NK-92 (cell line): ENCODE measurements around the gene KRTAP5-9.
"Not testable (repeated sequence)": the region's sequence is repeated elsewhere in the genome, so short reads cannot be mapped to it uniquely, and the experiment has no call there.

ENCODE experiments used
- DNase-seq: peaks from one replicate; lab custom pipeline; 2025; ENCODE audit not compliant: unreplicated experiment; lab: John Stamatoyannopoulos, UW

Gene KRTAP5-9

GRCh38 chr11:71534711-71535608 is 13.3 kb upstream of the KRTAP5-9 start:
- not testable (repeated sequence) for DNase-seq

- no peak for DNase-seq
Observed at GRCh38 chr11:71535825-71536224, 12.4 kb upstream of the KRTAP5-9 start.

GRCh38 chr11:71537537-71537936 is 10.7 kb upstream of the KRTAP5-9 start:
- no peak for DNase-seq

- not testable (repeated sequence) for DNase-seq
Observed at GRCh38 chr11:71537977-71538665, 10.1 kb upstream of the KRTAP5-9 start, which contains the start of gene KRTAP5-8. TSS of gene KRTAP5-8 (plus strand) at chr11:71538025. CDS start at chr11:71538056, 31 bp downstream.

GRCh38 chr11:71538666-71538990 is 9.6 kb upstream of the KRTAP5-9 start:
- no peak for DNase-seq

- DNase-seq, result no peak
Observed at GRCh38 chr11:71539017-71539416, 9.2 kb upstream of the KRTAP5-9 start.

GRCh38 chr11:71539971-71540370 is 8.2 kb upstream of the KRTAP5-9 start:
- not testable (repeated sequence) for DNase-seq

GRCh38 chr11:71540521-71541304 is 7.5 kb upstream of the KRTAP5-9 start:
- not testable (repeated sequence) for DNase-seq

GRCh38 chr11:71542382-71542781 is 5.8 kb upstream of the KRTAP5-9 start:
- no peak for DNase-seq

GRCh38 chr11:71542879-71543777 is 5.1 kb upstream of the KRTAP5-9 start:
- no peak for DNase-seq

GRCh38 chr11:71543866-71544265 is 4.4 kb upstream of the KRTAP5-9 start:
- DNase-seq, result no peak

GRCh38 chr11:71544525-71545214 is 3.5 kb upstream of the KRTAP5-9 start:
- no peak for DNase-seq

- no peak for DNase-seq
Observed at GRCh38 chr11:71545405-71545966, 2.7 kb upstream of the KRTAP5-9 start.

- no peak for DNase-seq
Observed at GRCh38 chr11:71548716-71549151, 514 bp downstream of the KRTAP5-9 start.

- DNase-seq, result no peak
Observed at GRCh38 chr11:71551711-71552110, 3.5 kb downstream of the KRTAP5-9 start.

- DNase-seq, result no peak
Observed at GRCh38 chr11:71554996-71555395, 6.8 kb downstream of the KRTAP5-9 start.

- no peak for DNase-seq
Observed at GRCh38 chr11:71555508-71555907, 7.3 kb downstream of the KRTAP5-9 start.

- DNase-seq, result no peak
Observed at GRCh38 chr11:71556018-71556417, 7.8 kb downstream of the KRTAP5-9 start.

GRCh38 chr11:71557257-71557656 is 9.0 kb downstream of the KRTAP5-9 start:
- no peak for DNase-seq
